GM21576 (cell line): ENCODE measurements around the gene HYDIN.
"Not testable (repeated sequence)": the region's sequence is repeated elsewhere in the genome, so short reads cannot be mapped to it uniquely, and the experiment has no call there.

Experiments used
- ATAC-seq: cut with Tn5 transposase; IDR thresholded peaks from one replicate; pipeline ENCODE4 v1.9.1; 2021; ENCODE audit warnings: mild to moderate bottlenecking, moderate library complexity; ENCODE audit not compliant: unreplicated experiment

The HYDIN gene

GRCh38 chr16:71226229-71227141 lies 4.0 kb downstream of the HYDIN start:
- no peak for ATAC-seq

- no peak for ATAC-seq
Measured at GRCh38 chr16:71225145-71225544, 5.4 kb downstream of the HYDIN start.

- no peak for ATAC-seq
Measured at GRCh38 chr16:71218306-71218963, 12.1 kb downstream of the HYDIN start.

- ATAC-seq = no peak
Measured at GRCh38 chr16:71217506-71217905, 13.0 kb downstream of the HYDIN start.

- no peak for ATAC-seq
Measured at GRCh38 chr16:71216714-71217113, 13.8 kb downstream of the HYDIN start.

GRCh38 chr16:71214746-71215381 lies 15.7 kb downstream of the HYDIN start:
- ATAC-seq = no peak

- no peak for ATAC-seq
Measured at GRCh38 chr16:71205482-71206131, 24.9 kb downstream of the HYDIN start.

GRCh38 chr16:71203631-71204030 lies 26.9 kb downstream of the HYDIN start:
- ATAC-seq = no peak

GRCh38 chr16:71201556-71201955 lies 29.0 kb downstream of the HYDIN start:
- no peak for ATAC-seq

- ATAC-seq = no peak
Measured at GRCh38 chr16:71201054-71201453, 29.5 kb downstream of the HYDIN start.

- no peak for ATAC-seq
Measured at GRCh38 chr16:71198408-71198807, 32.1 kb downstream of the HYDIN start.

GRCh38 chr16:71192387-71192786 lies 38.1 kb downstream of the HYDIN start:
- ATAC-seq = no peak

- ATAC-seq = no peak
Measured at GRCh38 chr16:71188956-71189712, 41.4 kb downstream of the HYDIN start.

- ATAC-seq = no peak
Measured at GRCh38 chr16:71185347-71185746, 45.2 kb downstream of the HYDIN start.

- no peak for ATAC-seq
Measured at GRCh38 chr16:71179569-71179968, 51.0 kb downstream of the HYDIN start.

- ATAC-seq = no peak
Measured at GRCh38 chr16:71172481-71173207, 57.9 kb downstream of the HYDIN start.

GRCh38 chr16:71161007-71161406 lies 69.5 kb downstream of the HYDIN start:
- not testable (repeated sequence) for ATAC-seq

- not testable (repeated sequence) for ATAC-seq
Measured at GRCh38 chr16:71157278-71157677, 73.2 kb downstream of the HYDIN start.

- not testable (repeated sequence) for ATAC-seq
Measured at GRCh38 chr16:71153329-71153728, 77.2 kb downstream of the HYDIN start.

- not testable (repeated sequence) for ATAC-seq
Measured at GRCh38 chr16:71151654-71152053, 78.9 kb downstream of the HYDIN start.
